HepG2 (cell line): Measurements from ENCODE around the gene TMEM258. TPM values are rescaled to one million over a fixed set of nuclear protein-coding genes. Genes with fewer than 3 reads are reported as not detected.

ENCODE experiments used
- HMG20A ChIP-seq: IDR thresholded peaks from 2 replicates; pipeline ENCODE4 v1.6.1; 2016; ENCODE audit warnings: borderline replicate concordance
- NR2F1 ChIP-seq, 2 experiments: fragments of 450-650 bp in 1 of 2; formaldehyde crosslinking in 1 of 2; IDR thresholded peaks; 2 replicates each; pipeline versions ENCODE4 v1.5.0 to v1.6.1; 2016 to 2020; ENCODE audit warnings: mild to moderate bottlenecking in 1 of 2, missing compliant biosample characterization in 1 of 2, missing genetic modification reagents in 1 of 2, moderate library complexity in 1 of 2
- PCBP1 ChIP-seq: fragments of 200-400 bp; formaldehyde crosslinking; IDR thresholded peaks from 2 replicates; pipeline ENCODE4 v1.6.1; 2017; ENCODE audit warnings: mild to moderate bottlenecking, low read depth, low read length, borderline replicate concordance
- SMARCE1 ChIP-seq: fragments of 450-650 bp; IDR thresholded peaks from 2 replicates; pipeline ENCODE4 v1.6.1; 2017; ENCODE audit warnings: borderline replicate concordance
- SP1 ChIP-seq, 2 experiments: fragments of 450-650 bp in 1 of 2; sonication (generic) in 1 of 2; formaldehyde crosslinking in 1 of 2; IDR thresholded peaks; 2 replicates each; pipeline versions ENCODE4 v1.4.0 to v1.6.1; 2016 to 2020; ENCODE audit warnings: missing genetic modification reagents in 1 of 2
- ZNF430 ChIP-seq: sonication (generic); formaldehyde crosslinking; IDR thresholded peaks from 2 replicates; pipeline ENCODE4 v1.9.0; 2021; ENCODE audit warnings: mild to moderate bottlenecking, missing genetic modification reagents
- ZNF549 ChIP-seq: sonication (generic); formaldehyde crosslinking; IDR thresholded peaks from 2 replicates; pipeline ENCODE4 v1.5.0; 2020; ENCODE audit warnings: missing genetic modification reagents
- ZNF567 ChIP-seq: sonication (generic); formaldehyde crosslinking; IDR thresholded peaks from 2 replicates; pipeline ENCODE4 v1.8.1; 2023; ENCODE audit warnings: mild to moderate bottlenecking, missing genetic modification reagents, borderline replicate concordance
- ZSCAN20 ChIP-seq: sonication (generic); formaldehyde crosslinking; IDR thresholded peaks from 2 replicates; pipeline ENCODE4 v1.4.0; 2020; ENCODE audit warnings: missing genetic modification reagents, mild to moderate bottlenecking, borderline replicate concordance
- ZSCAN21 ChIP-seq: sonication (generic); formaldehyde crosslinking; IDR thresholded peaks from 2 replicates; pipeline ENCODE4 v1.8.0; 2022; ENCODE audit warnings: mild to moderate bottlenecking, missing genetic modification reagents, moderate library complexity, borderline replicate concordance
- polyA plus RNA-seq, 8 experiments: library from polyadenylated mRNA; depleted of rRNA in 3 of 8; stranded (reverse) in 7 of 8; unstranded in 1 of 8; fragments of >200 nt; fragmentation: Illumina TruSeq in 4 of 8; extraction: Trizol in 4 of 8; gene quantifications; 2 replicates each; pipeline versions ENCODE4 v1.2.1 to v1.2.3, GENCODE V29; 2011 to 2016; ENCODE audit warnings: low read depth in 4 of 8, missing spikeins in 1 of 8, mixed read lengths in 1 of 8; ENCODE audit not compliant: insufficient read depth in 1 of 8
- total RNA-seq, 5 experiments: library from RNA; depleted of rRNA; stranded (reverse); fragments of >200 nt; fragmentation: Illumina TruSeq; extraction: Trizol; gene quantifications; 2 replicates each; pipeline ENCODE4 v1.2.3, GENCODE V29; 2016; ENCODE audit warnings: low read depth in 1 of 5
- TF ChIP-seq, protein P1 (sequence below): sonication (generic); formaldehyde crosslinking; IDR thresholded peaks from 2 replicates; pipeline ENCODE4 v1.4.0; 2020; ENCODE audit warnings: missing genetic modification reagents
- TF ChIP-seq, protein P2 (sequence below): sonication (generic); formaldehyde crosslinking; IDR thresholded peaks from 2 replicates; pipeline ENCODE4 v1.5.1; 2020; ENCODE audit warnings: mild to moderate bottlenecking, missing genetic modification reagents, moderate library complexity
- TF ChIP-seq, protein P3 (sequence below): IDR thresholded peaks from 2 replicates; pipeline ENCODE4 v1.6.1; 2016; ENCODE audit warnings: missing compliant biosample characterization, missing genetic modification reagents, borderline replicate concordance
- TF ChIP-seq, protein P4 (sequence below): sonication (generic); formaldehyde crosslinking; IDR thresholded peaks from 2 replicates; pipeline ENCODE4 v1.4.0; 2020; ENCODE audit warnings: missing genetic modification reagents, borderline replicate concordance
- TF ChIP-seq, protein P5 (sequence below): sonication (generic); formaldehyde crosslinking; IDR thresholded peaks from 2 replicates; pipeline ENCODE4 v1.5.1; 2020; ENCODE audit warnings: missing genetic modification reagents, mild to moderate bottlenecking, borderline replicate concordance
- TF ChIP-seq, protein P6 (sequence below): sonication (generic); IDR thresholded peaks from 2 replicates; pipeline ENCODE4 v1.6.1; 2016; ENCODE audit warnings: low read depth, borderline replicate concordance

Gene TMEM258
- total and polyA plus RNA-seq, 2 of the 13 experiments (the other 11 are each of a cell fraction or from before 2014, with no cell fraction given), result 175 to 424 TPM

DNA sequence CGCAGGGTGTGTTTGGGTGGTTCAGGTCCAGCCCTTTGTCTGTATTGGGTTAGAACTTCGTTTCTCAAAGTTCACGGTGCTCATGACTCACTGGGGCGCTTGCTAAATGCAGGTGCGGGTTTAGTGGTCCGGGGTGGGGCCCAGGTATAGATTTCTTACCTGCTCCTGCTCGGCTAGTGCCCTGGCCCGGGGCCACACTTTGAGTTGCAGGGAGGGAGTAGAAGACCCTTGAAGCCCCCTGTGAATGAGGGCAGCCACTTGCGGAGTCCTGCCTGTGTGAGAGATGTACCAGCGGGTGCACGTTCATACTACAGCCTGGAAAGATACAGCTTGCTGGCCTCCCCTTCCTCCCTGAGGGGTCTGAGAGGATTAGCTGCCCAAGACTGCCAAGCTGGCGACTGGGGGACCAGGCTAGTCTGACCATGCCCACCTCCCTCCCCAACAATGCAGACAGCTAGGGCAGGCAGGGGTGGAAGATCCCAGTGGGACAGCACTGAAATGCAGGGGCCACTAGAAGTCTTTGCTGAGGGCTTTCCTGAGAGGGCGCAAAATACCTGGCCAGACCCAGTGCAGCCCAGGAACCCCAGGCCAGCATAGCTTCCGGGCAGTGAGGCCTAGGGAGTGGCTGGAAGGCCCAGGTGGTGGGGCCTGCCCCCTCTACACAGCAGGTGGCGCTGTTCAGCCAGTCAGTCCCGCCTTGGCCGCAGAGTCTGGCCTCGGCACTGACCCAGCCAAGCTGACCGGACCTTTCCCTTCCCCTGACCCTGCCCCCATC is 45.0 kb downstream of the TMEM258 start (continued):
- no peak for TF ChIP-seq NR2F1 (CRISPR knock-in tag; IDR thresholded peaks at IDR 0.05)
- TF ChIP-seq, protein P1, sequence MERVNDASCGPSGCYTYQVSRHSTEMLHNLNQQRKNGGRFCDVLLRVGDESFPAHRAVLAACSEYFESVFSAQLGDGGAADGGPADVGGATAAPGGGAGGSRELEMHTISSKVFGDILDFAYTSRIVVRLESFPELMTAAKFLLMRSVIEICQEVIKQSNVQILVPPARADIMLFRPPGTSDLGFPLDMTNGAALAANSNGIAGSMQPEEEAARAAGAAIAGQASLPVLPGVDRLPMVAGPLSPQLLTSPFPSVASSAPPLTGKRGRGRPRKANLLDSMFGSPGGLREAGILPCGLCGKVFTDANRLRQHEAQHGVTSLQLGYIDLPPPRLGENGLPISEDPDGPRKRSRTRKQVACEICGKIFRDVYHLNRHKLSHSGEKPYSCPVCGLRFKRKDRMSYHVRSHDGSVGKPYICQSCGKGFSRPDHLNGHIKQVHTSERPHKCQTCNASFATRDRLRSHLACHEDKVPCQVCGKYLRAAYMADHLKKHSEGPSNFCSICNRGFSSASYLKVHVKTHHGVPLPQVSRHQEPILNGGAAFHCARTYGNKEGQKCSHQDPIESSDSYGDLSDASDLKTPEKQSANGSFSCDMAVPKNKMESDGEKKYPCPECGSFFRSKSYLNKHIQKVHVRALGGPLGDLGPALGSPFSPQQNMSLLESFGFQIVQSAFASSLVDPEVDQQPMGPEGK (CRISPR knock-in tag), result peak; percentile 85
- TF ChIP-seq ZNF567 (CRISPR knock-in tag), result no peak
- TF ChIP-seq SMARCE1, result no peak
- peak; percentile 77; the same call in 1 of the 2 replicates for TF ChIP-seq ZSCAN21
- TF ChIP-seq, protein P2, sequence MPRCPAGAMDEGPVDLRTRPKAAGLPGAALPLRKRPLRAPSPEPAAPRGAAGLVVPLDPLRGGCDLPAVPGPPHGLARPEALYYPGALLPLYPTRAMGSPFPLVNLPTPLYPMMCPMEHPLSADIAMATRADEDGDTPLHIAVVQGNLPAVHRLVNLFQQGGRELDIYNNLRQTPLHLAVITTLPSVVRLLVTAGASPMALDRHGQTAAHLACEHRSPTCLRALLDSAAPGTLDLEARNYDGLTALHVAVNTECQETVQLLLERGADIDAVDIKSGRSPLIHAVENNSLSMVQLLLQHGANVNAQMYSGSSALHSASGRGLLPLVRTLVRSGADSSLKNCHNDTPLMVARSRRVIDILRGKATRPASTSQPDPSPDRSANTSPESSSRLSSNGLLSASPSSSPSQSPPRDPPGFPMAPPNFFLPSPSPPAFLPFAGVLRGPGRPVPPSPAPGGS (CRISPR knock-in tag), result no peak
- no peak for TF ChIP-seq ZNF549
- TF ChIP-seq ZNF430 (CRISPR knock-in tag), result 0 out of 2 replicates have a peak, but pooled peaks have one; percentile 46
- no peak for TF ChIP-seq ZSCAN20 (CRISPR knock-in tag)
- TF ChIP-seq, protein P3, sequence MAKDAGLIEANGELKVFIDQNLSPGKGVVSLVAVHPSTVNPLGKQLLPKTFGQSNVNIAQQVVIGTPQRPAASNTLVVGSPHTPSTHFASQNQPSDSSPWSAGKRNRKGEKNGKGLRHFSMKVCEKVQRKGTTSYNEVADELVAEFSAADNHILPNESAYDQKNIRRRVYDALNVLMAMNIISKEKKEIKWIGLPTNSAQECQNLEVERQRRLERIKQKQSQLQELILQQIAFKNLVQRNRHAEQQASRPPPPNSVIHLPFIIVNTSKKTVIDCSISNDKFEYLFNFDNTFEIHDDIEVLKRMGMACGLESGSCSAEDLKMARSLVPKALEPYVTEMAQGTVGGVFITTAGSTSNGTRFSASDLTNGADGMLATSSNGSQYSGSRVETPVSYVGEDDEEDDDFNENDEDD (CRISPR knock-in tag), result peak; percentile 67; the same call in 1 of the 2 replicates
- no peak for TF ChIP-seq HMG20A (CRISPR knock-in tag)
- peak; percentile 83; the same call in 1 of the 2 replicates for TF ChIP-seq PCBP1
- TF ChIP-seq, protein P4, sequence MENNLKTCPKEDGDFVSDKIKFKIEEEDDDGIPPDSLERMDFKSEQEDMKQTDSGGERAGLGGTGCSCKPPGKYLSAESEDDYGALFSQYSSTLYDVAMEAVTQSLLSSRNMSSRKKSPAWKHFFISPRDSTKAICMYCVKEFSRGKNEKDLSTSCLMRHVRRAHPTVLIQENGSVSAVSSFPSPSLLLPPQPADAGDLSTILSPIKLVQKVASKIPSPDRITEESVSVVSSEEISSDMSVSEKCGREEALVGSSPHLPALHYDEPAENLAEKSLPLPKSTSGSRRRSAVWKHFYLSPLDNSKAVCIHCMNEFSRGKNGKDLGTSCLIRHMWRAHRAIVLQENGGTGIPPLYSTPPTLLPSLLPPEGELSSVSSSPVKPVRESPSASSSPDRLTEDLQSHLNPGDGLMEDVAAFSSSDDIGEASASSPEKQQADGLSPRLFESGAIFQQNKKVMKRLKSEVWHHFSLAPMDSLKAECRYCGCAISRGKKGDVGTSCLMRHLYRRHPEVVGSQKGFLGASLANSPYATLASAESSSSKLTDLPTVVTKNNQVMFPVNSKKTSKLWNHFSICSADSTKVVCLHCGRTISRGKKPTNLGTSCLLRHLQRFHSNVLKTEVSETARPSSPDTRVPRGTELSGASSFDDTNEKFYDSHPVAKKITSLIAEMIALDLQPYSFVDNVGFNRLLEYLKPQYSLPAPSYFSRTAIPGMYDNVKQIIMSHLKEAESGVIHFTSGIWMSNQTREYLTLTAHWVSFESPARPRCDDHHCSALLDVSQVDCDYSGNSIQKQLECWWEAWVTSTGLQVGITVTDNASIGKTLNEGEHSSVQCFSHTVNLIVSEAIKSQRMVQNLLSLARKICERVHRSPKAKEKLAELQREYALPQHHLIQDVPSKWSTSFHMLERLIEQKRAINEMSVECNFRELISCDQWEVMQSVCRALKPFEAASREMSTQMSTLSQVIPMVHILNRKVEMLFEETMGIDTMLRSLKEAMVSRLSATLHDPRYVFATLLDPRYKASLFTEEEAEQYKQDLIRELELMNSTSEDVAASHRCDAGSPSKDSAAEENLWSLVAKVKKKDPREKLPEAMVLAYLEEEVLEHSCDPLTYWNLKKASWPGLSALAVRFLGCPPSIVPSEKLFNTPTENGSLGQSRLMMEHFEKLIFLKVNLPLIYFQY (CRISPR knock-in tag), result peak; percentile 95
- TF ChIP-seq, protein P5, sequence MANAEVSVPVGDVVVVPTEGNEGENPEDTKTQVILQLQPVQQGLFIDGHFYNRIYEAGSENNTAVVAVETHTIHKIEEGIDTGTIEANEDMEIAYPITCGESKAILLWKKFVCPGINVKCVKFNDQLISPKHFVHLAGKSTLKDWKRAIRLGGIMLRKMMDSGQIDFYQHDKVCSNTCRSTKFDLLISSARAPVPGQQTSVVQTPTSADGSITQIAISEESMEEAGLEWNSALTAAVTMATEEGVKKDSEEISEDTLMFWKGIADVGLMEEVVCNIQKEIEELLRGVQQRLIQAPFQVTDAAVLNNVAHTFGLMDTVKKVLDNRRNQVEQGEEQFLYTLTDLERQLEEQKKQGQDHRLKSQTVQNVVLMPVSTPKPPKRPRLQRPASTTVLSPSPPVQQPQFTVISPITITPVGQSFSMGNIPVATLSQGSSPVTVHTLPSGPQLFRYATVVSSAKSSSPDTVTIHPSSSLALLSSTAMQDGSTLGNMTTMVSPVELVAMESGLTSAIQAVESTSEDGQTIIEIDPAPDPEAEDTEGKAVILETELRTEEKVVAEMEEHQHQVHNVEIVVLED (CRISPR knock-in tag), result peak; percentile 55; the same call in 1 of the 2 replicates
- TF ChIP-seq, protein P6, sequence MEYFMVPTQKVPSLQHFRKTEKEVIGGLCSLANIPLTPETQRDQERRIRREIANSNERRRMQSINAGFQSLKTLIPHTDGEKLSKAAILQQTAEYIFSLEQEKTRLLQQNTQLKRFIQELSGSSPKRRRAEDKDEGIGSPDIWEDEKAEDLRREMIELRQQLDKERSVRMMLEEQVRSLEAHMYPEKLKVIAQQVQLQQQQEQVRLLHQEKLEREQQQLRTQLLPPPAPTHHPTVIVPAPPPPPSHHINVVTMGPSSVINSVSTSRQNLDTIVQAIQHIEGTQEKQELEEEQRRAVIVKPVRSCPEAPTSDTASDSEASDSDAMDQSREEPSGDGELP, result peak; percentile 80; the same call in 1 of the 2 replicates
- TF ChIP-seq SP1 (IDR thresholded peaks at IDR 0.05), result no peak
- peak; percentile 52; the same call in 1 of the 2 replicates for TF ChIP-seq SP1 (CRISPR knock-in tag; IDR thresholded peaks at IDR 0.05)
